LNCaP clone FGC (cell line): Measurements from ENCODE around the gene CCDC92.
A peak's percentile ranks its signal among the peaks of the same experiment; 100 is the strongest.

Experiments used
- DNase-seq: peaks from one replicate; pipeline ENCODE4 v3.0.0-alpha.2; 2011; ENCODE audit warnings: low read depth
- H3K4me3 ChIP-seq: 2 replicates; pipeline ENCODE4 v1.5.1; 2011; ENCODE audit warnings: mild to moderate bottlenecking, low read depth, low read length, control low read depth
- TF ChIP-seq, protein P1 (sequence below): IDR thresholded peaks from 2 replicates; pipeline ENCODE4 v1.5.1; 2012; ENCODE audit warnings: mild to moderate bottlenecking; ENCODE audit not compliant: control insufficient read depth, insufficient read depth; ENCODE audit errors: extremely low read depth

CCDC92 gene, protein sequence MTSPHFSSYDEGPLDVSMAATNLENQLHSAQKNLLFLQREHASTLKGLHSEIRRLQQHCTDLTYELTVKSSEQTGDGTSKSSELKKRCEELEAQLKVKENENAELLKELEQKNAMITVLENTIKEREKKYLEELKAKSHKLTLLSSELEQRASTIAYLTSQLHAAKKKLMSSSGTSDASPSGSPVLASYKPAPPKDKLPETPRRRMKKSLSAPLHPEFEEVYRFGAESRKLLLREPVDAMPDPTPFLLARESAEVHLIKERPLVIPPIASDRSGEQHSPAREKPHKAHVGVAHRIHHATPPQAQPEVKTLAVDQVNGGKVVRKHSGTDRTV

DNA sequence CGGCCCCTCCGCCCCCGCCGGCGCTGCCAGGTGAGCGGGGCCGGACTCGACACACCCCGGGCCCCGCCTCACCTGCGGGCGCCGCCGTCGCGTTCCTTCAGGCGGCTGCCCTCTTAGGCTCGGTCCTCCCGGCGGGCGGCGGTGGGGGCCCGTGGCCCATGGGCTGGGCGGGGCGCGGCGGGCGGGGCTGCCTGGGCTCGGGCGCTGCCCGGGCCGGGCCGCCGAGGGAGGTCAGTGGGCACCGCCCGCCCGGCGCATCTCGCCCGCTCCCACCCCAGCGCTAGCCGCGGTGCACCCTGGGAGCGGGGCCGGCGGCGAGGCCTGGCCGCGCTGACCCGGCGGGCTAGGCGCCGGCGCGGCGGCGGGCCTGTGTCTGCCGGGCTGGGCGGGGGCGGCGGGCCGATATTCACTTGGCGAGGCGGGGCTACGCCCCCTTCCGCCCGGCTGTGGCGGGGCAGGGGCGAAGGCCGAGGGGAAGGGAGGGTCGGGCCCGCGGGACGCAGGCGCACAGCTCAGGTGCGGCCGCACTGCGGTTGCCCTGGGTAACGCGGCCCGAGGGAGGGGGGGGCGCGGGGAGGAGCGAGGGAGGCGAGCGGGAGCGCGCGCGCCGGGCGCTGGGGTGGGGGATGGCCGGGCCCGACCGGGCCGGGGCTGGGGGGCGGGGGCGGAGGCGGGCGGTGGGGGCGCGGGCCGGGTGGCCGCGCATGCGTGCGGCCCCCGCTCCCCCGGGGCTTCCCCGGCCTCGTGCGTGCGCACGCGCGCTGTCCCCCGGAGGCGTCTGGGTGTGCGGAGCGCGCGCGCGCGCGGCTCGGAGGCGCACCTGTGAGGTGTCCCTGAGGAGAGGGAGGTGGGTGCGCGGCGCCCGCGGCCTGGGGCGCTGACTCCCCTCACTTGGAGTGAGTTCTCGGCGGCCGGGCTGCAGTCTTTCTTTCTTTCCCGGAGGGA, at the start of gene CCDC92, which contains the start of gene ZNF664:
CCDC92 (minus strand) TSS at position 375 of the 945 bp plus-strand sequence. CDS start 28,526 bp downstream, outside the sequence.
ZNF664 (plus strand) TSS at position 759 of the 945 bp plus-strand sequence. CDS start 38,930 bp downstream, outside the sequence.
- TF ChIP-seq, protein P1, sequence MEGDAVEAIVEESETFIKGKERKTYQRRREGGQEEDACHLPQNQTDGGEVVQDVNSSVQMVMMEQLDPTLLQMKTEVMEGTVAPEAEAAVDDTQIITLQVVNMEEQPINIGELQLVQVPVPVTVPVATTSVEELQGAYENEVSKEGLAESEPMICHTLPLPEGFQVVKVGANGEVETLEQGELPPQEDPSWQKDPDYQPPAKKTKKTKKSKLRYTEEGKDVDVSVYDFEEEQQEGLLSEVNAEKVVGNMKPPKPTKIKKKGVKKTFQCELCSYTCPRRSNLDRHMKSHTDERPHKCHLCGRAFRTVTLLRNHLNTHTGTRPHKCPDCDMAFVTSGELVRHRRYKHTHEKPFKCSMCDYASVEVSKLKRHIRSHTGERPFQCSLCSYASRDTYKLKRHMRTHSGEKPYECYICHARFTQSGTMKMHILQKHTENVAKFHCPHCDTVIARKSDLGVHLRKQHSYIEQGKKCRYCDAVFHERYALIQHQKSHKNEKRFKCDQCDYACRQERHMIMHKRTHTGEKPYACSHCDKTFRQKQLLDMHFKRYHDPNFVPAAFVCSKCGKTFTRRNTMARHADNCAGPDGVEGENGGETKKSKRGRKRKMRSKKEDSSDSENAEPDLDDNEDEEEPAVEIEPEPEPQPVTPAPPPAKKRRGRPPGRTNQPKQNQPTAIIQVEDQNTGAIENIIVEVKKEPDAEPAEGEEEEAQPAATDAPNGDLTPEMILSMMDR: peak; percentile 48
- peak; percentile 53 for DNase-seq
- peak within 1 kb of the TSS; percentile 80 for H3K4me3 ChIP-seq

DNA sequence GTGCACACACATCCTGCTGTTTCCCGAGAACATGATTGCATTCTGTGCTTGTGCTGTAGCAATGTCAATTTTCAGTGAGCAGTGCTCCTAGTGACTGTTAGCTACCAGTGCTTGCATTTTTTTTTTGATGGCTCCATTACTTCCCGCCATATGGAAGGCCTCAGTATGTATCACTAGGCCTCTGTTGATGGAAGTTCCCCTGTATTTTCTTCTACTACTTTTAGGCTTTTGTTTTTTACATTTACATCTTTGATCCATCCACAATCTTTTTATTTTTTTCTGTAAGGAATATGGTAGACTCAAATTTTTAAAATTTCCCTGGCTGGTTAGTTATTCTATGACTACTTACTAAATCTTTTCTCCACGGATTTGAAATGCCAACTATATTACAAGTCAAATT, 49.5 kb upstream of the CCDC92 start:
- DNase-seq: no peak
- H3K4me3 ChIP-seq: no peak overlapping the region
- TF ChIP-seq, protein P1: no peak

DNA sequence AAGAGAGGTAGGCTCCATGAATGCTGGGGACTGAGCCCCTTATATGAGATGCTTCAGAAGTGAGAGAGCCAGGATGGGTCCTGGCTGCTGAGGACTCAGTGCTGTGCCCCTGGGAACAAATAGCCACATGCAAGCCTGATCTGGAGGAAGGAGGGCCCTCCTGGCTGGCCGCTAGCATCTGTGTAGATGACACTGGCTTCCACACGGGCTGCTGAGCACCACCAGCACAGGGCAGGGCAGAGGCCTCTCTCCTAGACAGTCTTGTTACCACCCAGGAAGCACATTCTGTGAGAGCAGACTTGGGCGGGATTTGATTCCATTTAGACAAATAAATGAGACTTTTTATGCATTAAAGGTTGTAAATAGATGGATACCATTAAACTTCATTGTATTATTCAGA, 48.4 kb upstream of the CCDC92 start:
- TF ChIP-seq, protein P1: no peak

DNA sequence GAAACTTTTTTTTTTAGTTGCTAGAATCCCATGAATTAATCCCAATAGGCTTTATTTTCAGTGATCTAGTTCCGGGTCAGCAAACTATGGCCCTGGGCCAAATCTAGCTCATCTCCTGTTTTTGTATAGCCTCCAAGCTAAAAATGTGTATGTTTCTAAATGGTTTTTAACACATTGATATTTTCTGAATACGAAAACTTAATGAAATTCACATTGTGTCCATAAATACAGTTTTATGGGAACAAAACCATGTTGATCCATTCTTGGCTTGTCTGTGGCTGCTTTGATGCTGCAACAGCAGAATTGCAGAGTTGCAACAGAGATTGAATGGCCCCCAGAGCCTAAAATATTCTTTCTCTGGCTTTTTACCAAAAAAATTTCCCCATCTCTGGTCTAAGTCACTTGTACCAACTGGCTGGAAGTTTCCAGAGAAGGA, 47.9 kb upstream of the CCDC92 start:
- TF ChIP-seq, protein P1: no peak
- no peak overlapping the region for H3K4me3 ChIP-seq
- no peak for DNase-seq

More for the DNA sequence above, 48.4 kb upstream of the CCDC92 start:
- DNase-seq: no peak
- H3K4me3 ChIP-seq: no peak overlapping the region

DNA sequence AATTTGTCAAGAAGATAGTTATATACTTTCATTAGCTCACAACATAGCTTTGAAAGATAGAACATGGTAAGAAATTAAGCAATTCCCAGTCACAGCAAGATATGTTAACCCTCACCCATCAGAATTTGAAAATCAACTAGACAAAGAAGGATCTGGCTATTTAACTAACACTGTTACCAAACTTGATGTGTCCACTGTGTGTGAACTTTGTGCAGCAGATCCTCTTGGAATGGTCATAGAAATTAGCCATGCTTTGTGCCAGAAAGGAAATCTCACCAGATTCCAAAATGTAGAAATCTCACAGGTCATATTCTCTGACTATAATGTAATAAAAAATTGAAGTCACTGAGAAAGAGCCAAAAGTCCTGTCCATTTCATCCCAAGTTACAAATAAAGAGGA, 46.5 kb upstream of the CCDC92 start:
- no peak for DNase-seq
- TF ChIP-seq, protein P1: no peak
- no peak overlapping the region for H3K4me3 ChIP-seq

DNA sequence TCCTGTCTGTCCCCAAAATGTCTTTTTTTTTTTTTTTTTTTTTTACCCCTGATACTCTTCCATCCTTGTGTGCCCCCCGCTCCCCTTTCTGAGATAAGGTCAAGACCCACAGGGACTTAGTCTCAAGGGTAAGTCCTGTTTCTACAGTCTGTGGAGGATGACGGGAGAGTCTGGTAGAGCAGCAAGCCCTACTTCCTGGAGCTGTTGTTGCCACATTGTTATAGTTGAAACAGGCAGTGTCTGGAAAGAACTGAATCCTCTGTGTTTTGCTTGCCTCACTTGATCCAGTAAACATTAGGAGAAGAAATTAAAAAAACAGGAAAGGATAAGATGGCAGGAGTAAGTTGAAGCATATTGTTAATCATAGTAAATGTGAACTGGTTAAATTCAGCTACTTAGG, 45.9 kb upstream of the CCDC92 start:
- TF ChIP-seq, protein P1: no peak

More for the DNA sequence above, 45.9 kb upstream of the CCDC92 start:
- DNase-seq: no peak
- no peak overlapping the region for H3K4me3 ChIP-seq
